Measurements from ENCODE around the gene COL12A1.

DNA sequence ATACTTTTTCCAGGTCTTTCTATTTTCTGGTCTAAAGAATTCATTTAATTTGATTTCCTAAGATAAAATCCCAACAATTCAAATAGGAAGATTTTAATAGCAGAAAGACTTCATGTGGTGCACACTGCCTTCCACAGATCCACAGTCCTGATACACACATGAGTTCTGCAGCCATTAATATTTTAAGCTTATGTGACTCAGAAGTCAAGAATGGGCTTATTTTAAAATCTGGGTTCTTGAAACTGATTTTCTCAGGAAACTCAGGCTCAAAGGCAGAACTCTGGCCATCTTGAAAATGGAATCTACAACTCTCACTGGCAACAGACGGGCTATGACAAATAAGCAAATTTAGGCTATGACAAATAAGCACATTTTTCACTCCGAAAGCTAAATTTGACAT, 88.2 kb downstream of the COL12A1 start:
- TF ChIP-seq POLR2A (IDR thresholded peaks at IDR 0.05; ENCODE audit: low read depth, low read length) (no peak), BRCA1 (IDR thresholded peaks at IDR 0.05; ENCODE audit: low read depth, low read length) (no peak), RAD51 (IDR thresholded peaks at IDR 0.05) (no peak)
- TF ChIP-seq, protein P1, sequence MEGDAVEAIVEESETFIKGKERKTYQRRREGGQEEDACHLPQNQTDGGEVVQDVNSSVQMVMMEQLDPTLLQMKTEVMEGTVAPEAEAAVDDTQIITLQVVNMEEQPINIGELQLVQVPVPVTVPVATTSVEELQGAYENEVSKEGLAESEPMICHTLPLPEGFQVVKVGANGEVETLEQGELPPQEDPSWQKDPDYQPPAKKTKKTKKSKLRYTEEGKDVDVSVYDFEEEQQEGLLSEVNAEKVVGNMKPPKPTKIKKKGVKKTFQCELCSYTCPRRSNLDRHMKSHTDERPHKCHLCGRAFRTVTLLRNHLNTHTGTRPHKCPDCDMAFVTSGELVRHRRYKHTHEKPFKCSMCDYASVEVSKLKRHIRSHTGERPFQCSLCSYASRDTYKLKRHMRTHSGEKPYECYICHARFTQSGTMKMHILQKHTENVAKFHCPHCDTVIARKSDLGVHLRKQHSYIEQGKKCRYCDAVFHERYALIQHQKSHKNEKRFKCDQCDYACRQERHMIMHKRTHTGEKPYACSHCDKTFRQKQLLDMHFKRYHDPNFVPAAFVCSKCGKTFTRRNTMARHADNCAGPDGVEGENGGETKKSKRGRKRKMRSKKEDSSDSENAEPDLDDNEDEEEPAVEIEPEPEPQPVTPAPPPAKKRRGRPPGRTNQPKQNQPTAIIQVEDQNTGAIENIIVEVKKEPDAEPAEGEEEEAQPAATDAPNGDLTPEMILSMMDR (IDR thresholded peaks at IDR 0.05 in 2 of 3, conservative IDR thresholded peaks at IDR 0.05 in 1 of 3; ENCODE audit: control insufficient read depth in 2 of 3, extremely low read depth in 1 of 3, insufficient read depth in 1 of 3, low read depth in 3 of 3, low read length in 3 of 3): no peak
- TF ChIP-seq, protein P2, sequence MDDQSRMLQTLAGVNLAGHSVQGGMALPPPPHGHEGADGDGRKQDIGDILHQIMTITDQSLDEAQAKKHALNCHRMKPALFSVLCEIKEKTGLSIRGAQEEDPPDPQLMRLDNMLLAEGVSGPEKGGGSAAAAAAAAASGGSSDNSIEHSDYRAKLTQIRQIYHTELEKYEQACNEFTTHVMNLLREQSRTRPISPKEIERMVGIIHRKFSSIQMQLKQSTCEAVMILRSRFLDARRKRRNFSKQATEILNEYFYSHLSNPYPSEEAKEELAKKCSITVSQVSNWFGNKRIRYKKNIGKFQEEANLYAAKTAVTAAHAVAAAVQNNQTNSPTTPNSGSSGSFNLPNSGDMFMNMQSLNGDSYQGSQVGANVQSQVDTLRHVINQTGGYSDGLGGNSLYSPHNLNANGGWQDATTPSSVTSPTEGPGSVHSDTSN (IDR thresholded peaks at IDR 0.05; ENCODE audit: insufficient replicate concordance, low read depth, low read length): no peak
- TF ChIP-seq, protein P3, sequence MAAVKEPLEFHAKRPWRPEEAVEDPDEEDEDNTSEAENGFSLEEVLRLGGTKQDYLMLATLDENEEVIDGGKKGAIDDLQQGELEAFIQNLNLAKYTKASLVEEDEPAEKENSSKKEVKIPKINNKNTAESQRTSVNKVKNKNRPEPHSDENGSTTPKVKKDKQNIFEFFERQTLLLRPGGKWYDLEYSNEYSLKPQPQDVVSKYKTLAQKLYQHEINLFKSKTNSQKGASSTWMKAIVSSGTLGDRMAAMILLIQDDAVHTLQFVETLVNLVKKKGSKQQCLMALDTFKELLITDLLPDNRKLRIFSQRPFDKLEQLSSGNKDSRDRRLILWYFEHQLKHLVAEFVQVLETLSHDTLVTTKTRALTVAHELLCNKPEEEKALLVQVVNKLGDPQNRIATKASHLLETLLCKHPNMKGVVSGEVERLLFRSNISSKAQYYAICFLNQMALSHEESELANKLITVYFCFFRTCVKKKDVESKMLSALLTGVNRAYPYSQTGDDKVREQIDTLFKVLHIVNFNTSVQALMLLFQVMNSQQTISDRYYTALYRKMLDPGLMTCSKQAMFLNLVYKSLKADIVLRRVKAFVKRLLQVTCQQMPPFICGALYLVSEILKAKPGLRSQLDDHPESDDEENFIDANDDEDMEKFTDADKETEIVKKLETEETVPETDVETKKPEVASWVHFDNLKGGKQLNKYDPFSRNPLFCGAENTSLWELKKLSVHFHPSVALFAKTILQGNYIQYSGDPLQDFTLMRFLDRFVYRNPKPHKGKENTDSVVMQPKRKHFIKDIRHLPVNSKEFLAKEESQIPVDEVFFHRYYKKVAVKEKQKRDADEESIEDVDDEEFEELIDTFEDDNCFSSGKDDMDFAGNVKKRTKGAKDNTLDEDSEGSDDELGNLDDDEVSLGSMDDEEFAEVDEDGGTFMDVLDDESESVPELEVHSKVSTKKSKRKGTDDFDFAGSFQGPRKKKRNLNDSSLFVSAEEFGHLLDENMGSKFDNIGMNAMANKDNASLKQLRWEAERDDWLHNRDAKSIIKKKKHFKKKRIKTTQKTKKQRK (IDR thresholded peaks at IDR 0.05; ENCODE audit: low read depth, low read length): no peak
